Measurements from ENCODE around the gene TNFSF8.

The TNFSF8 gene

DNA sequence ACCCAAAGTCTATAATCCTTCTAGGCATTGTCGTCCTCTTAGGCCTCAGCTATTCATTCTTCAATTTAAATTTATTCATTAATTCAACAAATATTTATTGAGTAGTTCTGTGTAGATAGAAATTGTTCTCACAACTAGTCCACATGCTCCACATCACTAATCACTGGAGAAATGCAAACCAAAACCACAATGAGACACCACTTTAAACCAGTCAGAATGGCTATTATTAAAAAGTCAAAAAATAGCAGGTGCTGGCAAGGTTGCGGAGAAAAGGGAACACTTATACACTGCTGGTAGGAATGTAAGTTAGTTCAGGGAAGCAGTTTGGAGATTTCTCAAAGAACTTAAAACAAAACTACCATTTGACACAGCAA, 73.5 kb downstream of the TNFSF8 start:
- TF ChIP-seq, protein P1, sequence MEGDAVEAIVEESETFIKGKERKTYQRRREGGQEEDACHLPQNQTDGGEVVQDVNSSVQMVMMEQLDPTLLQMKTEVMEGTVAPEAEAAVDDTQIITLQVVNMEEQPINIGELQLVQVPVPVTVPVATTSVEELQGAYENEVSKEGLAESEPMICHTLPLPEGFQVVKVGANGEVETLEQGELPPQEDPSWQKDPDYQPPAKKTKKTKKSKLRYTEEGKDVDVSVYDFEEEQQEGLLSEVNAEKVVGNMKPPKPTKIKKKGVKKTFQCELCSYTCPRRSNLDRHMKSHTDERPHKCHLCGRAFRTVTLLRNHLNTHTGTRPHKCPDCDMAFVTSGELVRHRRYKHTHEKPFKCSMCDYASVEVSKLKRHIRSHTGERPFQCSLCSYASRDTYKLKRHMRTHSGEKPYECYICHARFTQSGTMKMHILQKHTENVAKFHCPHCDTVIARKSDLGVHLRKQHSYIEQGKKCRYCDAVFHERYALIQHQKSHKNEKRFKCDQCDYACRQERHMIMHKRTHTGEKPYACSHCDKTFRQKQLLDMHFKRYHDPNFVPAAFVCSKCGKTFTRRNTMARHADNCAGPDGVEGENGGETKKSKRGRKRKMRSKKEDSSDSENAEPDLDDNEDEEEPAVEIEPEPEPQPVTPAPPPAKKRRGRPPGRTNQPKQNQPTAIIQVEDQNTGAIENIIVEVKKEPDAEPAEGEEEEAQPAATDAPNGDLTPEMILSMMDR (IDR thresholded peaks at IDR 0.05; ENCODE audit: low read depth, low read length) = no peak
- no peak overlapping the region for H3K4me3 ChIP-seq (replicated peaks in 1 of 2; ENCODE audit: low read depth in 2 of 2, low read length in 2 of 2)
- DNase-seq (ENCODE audit: low read depth in 2 of 2) = peak in 1 of 2 donors; percentile 65

DNA sequence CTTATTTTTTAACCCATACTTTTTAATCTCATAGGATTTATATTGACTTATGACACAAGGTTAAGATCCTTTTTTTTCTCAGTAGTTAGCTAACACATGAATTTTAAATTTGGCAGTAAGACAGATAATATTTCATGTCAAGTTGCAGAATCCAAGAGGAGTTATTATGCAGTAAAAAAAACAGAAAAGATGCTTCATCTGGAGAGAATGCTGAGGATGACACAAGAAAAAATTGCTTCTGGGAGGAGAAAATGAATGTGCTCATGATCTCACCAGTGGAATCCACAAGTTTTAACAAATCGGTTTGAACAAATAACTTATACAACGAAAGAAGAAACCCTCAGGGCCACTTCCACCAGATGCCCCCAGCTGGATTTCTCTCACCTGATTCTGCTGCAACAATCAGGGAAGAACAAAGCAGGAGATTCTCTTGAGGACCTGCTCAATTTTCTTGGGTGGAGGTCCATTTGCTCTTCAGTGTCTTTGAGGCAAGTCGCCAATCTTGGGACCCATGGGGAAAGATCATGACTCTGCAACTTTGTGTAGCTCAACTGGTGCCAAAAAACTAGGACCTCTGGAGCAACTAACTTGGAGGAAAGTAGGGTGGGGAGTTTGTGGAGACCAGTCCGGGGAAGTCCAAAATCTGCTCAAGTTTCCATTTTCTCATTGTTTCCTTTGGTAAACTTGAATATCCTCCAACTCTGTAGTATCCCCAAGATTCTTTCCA, 74.0 kb downstream of the TNFSF8 start:
- peak; percentile 66 to 90 for DNase-seq (ENCODE audit: low read depth in 2 of 2)
- TF ChIP-seq, protein P1 (IDR thresholded peaks at IDR 0.05; ENCODE audit: low read depth, low read length) = no peak
- no peak overlapping the region for H3K4me3 ChIP-seq (replicated peaks in 1 of 2; ENCODE audit: low read depth in 2 of 2, low read length in 2 of 2)

DNA sequence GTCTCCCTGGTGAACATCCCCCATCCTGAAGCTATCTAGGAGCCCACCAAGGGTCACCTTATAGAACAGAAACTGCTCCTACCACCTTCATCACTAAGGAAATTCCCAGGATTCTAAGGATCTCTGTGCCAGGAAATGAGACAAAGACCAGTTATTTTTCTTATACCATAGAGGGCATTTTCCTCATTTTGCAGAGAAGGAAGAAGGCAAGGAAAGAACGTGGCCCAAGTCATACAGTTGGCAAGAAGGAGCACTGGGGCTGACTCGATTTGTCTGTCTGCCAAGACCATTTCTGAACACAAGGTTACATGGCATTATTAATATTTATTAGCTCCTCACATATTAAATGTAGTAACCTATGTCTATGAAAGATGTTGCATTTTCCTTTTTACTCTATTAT, 74.9 kb downstream of the TNFSF8 start:
- TF ChIP-seq, protein P1 (IDR thresholded peaks at IDR 0.05; ENCODE audit: low read depth, low read length) = no peak
- no peak overlapping the region for H3K4me3 ChIP-seq (replicated peaks in 1 of 2; ENCODE audit: low read depth in 2 of 2, low read length in 2 of 2)
- DNase-seq (ENCODE audit: low read depth in 2 of 2) = peak; percentile 50

DNA sequence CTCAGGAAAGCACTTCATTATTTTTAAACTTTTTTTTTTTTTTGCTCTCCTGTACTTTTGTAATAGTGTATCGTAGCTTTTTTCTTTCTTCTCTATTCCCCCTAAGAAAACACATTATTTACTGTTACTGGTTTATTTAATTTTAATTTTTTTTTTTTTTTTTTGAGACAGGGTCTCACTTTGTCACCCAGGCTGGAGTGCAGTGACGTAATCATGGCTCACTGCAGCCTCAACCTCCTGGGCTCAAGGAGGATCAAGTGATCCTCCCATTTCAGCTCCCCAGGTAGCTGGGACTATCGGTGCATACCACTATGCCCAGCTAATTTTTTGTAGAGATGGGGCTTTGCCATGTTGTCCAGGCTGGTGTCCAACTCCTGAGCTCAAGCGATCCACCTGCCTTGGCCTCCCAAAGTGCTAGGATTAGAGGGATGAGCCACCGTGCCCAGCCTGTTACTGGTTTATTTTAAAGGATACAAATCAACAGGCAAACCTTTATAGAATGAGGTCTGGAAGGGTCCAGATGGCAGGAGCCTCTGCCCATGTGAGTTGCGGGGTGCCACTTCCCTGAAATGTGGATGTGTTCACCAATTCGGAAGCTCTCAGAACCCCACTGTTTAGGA, 75.5 kb downstream of the TNFSF8 start:
- no peak for DNase-seq (ENCODE audit: low read depth in 2 of 2)
- H3K4me3 ChIP-seq (replicated peaks in 1 of 2; ENCODE audit: low read depth in 2 of 2, low read length in 2 of 2) = no peak overlapping the region
- TF ChIP-seq, protein P1 (IDR thresholded peaks at IDR 0.05; ENCODE audit: low read depth, low read length) = no peak

DNA sequence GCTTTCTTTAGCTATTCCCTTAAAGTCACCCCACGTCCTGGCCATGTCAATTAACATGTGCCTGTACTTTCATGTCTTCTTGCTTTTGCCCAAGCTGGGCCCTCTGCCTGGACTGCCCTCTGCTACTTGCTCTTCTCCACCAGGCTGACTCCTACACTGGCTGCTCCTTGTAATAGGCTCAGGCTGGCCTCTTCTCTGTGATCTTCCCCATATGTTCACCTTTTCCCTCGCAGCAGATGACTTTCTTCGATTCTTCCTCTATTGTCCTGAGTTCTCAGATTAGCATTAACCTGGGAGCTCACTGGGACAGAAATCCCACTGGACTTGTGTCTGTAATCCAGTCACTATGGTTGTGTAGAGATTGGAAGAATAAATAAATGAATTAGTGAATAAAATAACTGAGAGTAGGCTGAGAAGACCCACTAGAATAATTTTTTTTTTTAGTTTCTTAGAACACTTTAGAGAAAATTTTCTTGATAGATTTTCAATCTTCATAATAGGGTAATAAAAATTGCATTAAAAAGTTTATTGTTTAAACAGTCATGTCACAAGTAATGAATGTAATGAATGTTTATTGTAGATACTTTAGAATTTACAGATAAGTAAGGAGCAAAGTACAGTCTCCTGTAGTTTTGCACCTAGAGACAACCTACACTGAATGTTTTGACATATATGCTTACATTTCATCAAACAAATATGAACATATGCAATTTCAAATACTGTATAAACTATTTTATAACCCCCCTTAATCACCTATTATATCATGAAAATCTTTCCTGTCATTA, 77.1 kb downstream of the TNFSF8 start:
- TF ChIP-seq, protein P1 (IDR thresholded peaks at IDR 0.05; ENCODE audit: low read depth, low read length) = no peak
- DNase-seq (ENCODE audit: low read depth in 2 of 2) = no peak
- no peak overlapping the region for H3K4me3 ChIP-seq (replicated peaks in 1 of 2; ENCODE audit: low read depth in 2 of 2, low read length in 2 of 2)

DNA sequence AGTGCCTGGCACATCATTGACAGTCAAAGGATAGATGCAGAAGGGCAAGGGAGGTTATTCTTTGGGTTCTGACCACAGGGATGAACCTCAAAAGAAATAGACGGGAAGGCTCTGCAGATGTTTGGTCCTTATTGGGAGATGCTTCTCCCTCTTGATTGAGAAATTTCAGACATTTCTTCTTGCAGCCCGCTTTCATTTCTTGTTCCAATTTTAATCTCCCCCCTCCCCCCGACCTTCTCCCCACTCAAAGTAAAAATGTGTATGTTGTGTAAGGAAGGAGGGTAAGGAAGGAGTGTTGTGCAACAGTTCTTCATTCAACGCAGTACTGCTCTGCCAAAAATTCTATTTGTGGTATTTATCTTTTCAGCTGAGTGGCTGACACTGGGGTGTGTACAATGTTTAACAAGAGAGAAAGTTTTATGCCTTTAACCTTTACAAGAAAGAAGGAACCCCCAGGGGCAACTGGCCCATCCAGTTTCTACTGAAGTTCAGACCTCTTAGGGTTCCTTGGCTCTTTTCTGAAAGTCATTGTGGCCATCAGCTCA, 78.3 kb downstream of the TNFSF8 start:
- TF ChIP-seq, protein P1 (IDR thresholded peaks at IDR 0.05; ENCODE audit: low read depth, low read length) = no peak
- H3K4me3 ChIP-seq (replicated peaks in 1 of 2; ENCODE audit: low read depth in 2 of 2, low read length in 2 of 2) = no peak overlapping the region
- peak; percentile 79 to 92 for DNase-seq (ENCODE audit: low read depth in 2 of 2)

All from cardiac fibroblast (primary cell).